A549 treated with RU486 at 1 μM for 4 hours (cell line): ENCODE results near the gene CAP1. TPM values are rescaled to one million over a fixed set of nuclear protein-coding genes. Genes with fewer than 3 reads are reported as not detected.

Source experiments
- total RNA-seq: library from RNA; stranded (reverse); fragments of 200-300 nt; extraction: Qiagen RNA extraction; gene quantifications from 5 replicates; pipeline ENCODE4 v1.2.3, GENCODE V29; 2022; ENCODE audit warnings: low read depth

Gene CAP1, protein sequence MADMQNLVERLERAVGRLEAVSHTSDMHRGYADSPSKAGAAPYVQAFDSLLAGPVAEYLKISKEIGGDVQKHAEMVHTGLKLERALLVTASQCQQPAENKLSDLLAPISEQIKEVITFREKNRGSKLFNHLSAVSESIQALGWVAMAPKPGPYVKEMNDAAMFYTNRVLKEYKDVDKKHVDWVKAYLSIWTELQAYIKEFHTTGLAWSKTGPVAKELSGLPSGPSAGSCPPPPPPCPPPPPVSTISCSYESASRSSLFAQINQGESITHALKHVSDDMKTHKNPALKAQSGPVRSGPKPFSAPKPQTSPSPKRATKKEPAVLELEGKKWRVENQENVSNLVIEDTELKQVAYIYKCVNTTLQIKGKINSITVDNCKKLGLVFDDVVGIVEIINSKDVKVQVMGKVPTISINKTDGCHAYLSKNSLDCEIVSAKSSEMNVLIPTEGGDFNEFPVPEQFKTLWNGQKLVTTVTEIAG
- total RNA-seq, result 216 to 273 TPM (median 223 TPM) in 5 replicates

DNA sequence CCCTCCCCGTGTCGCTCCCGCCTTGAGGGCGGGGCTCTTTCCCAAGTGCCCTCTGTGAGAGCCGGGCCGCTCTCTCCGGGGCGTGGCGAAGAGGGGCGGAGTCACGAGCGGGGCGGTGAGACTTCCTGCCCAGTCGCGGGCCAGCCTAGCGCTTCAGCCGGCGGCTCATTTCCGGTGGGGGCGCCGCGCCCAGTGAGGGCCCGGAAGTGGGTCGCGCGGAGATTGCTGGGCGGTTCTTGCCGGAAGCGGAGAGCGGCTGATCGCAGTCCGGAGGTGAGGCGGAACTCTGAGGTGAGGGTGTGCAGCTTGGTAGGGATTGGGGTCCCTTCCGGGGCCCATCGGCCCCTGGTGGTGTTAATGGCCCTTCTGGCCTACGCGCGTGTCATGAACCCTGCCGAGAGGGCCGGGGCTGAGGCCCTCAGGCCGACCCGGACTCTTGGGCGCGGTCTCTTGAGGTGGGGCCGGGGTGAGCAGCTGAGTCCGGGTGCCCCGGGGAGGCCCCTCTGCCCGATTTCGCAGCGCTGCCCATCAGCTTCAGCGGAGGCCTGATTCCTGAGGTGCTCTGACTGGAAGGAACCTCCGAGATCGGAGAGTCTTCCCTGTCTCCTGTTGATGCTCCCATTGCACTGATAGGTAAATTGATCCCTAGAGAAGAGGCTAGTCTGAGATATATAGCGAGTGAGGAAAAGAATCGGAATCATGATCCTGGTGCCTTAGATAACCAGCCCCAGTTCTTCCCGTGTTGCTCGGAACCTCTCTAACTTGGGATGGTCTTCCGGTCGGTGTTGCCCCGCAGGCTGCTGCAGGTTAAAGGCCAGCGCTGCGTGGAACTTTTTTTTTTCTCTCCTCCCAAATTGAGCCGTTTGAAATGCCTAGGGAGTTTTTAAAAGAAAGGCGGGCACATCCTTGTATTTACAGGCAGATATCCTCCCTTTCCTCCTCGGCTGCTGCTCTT, at the start of gene CAP1:
TSS of gene CAP1 (plus strand) at position 219 of the 955 bp plus-strand sequence. CDS start 18,618 bp downstream, outside the sequence.

DNA sequence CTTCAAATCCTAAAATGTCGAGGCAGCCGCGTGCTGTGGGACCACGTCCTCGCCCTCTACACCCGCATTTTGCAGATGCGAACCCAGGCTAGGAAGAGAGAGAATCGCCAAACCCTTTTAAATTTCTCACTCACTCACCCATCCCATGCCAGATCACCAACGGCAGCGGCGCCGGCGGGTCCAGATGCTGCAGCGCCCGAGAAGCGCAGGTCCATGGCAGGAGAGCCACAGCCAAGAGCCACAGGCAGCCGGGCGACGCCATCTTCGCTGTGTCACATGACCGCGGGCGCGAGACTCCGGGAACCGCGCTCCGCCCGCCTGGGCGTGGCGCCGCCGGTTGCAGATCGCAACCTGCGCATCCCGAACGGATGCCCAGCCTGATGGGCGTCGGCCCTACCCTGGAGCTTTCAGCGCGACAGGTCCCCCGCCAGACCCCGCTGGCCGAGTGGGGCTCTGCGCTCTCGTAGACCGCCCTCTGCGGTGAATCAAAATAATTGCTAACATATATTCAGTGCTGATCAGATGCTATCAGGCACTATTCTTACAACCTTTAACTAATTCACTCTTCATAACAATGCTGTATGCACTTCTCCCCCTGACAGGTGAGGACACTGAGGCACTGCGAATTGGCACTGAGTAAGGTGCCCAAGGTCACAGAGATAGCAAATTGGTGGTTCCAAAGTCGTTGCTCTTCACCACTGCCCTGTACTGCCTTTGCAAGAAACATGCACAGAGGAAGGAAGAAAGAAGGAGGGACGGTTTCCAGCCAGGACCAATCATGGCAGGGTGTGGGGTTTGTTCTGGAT, 56.7 kb downstream of the CAP1 start, which contains the start of gene PPT1:
TSS of gene PPT1 (minus strand) at position 276 of the 806 bp plus-strand sequence. CDS start at position 262, 14 bp downstream.

Other genes with a start within 250 kb of the CAP1 start
- gene TRIT1, start 157.2 kb upstream of the CAP1 start, total RNA-seq, result 14.4 to 18.9 TPM (median 17.0 TPM) in 5 replicates
- 0.79 to 1.6 TPM (median 1.3 TPM) in 5 replicates for gene MYCL, start 138.8 kb upstream of the CAP1 start, total RNA-seq
- 4.1 to 4.8 TPM (median 4.5 TPM) in 5 replicates for gene MFSD2A, start 85.6 kb upstream of the CAP1 start, total RNA-seq
- gene PPT1, start 56.5 kb downstream of the CAP1 start, total RNA-seq, result 61.6 to 76.6 TPM (median 66.8 TPM) in 5 replicates
- 3.2 to 6.3 TPM (median 5.7 TPM) in 5 replicates for gene RLF, start 120.7 kb downstream of the CAP1 start, total RNA-seq
- not detected in 5 replicates for gene TMCO2, start 207.2 kb downstream of the CAP1 start, total RNA-seq
- gene ZMPSTE24, start 217.5 kb downstream of the CAP1 start, total RNA-seq, result 15.1 to 42.9 TPM (median 41.1 TPM) in 5 replicates